ENCODE results near the gene EMILIN1.

EMILIN1 gene

GRCh38 chr2:27078267-27079194 lies at the start of gene EMILIN1:
EMILIN1 (plus strand) TSS chr2:27078615; CDS start chr2:27079066, 451 bp downstream.
- DNase-seq, result peak; percentile 97

- DNase-seq, result no peak
Observed at GRCh38 chr2:27029051-27029450, 49.4 kb upstream of the EMILIN1 start.

DNA sequence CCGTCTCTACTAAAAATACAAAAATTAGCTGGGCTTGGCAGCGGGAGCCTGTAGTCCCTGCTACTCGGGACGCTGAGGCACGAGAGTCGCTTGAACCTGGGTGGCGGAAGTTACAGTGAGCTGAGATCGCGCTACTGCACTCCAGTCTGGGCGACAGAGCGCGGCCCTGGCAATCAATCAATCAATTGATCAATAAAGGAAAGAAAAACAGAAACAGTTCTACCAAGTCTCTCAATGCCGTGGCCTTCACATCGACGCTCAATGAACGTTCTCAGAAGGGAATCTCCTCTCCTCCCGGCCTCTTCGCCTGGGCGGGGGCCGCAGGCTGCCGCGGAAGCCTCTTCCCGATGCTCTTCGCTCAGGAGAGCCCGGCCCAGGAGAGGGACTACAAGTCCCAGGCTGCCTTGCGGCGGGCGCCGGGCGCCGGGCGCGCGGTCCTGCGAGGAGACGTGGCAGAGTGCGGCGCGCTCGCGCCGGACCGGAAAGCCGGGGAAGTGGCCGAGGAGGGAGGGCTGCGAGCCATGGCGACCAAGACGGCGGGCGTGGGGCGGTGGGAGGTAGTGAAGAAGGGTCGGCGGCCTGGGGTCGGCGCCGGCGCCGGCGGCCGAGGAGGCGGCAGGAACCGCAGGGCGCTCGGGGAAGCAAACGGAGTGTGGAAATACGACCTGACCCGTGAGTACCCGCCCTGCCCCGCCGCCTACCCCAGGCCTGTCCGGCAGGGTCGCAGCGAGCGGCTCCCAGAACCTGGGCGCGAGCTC lies 45.7 kb upstream of the EMILIN1 start, which contains the start of gene TMEM214:
TMEM214 (plus strand) TSS at position 471 of the 758 bp plus-strand sequence; CDS start at position 522, 51 bp downstream.
- peak; percentile 88 for DNase-seq

DNA sequence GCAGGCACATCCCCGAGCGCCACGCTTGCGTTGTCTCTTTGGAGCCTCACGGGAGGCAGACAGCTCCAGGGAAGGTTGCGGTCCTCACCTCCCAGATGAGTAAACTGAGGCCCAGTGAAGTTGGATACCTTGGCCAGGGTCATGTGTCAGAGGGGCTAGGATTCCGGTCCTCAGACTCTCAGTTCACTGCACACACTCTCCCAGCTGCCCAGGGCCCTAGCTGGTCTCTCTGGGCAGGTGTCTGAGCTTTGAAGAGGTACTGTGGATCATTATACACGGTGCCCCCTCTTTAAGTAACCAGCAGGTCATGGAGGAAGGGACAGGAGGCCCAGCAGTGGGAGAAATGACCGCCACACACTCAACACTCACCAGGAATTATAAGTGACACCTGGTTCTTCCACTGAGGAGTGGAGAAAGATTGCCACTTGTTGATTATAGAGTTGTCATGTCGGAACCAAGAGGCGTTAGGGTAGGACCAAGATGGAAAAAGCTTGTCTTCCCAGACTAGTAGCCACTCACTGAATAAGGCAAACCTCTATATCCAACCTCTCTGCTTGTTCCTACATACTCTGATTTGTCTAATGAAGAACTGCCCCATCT lies 45.1 kb upstream of the EMILIN1 start:
- no peak for DNase-seq

DNA sequence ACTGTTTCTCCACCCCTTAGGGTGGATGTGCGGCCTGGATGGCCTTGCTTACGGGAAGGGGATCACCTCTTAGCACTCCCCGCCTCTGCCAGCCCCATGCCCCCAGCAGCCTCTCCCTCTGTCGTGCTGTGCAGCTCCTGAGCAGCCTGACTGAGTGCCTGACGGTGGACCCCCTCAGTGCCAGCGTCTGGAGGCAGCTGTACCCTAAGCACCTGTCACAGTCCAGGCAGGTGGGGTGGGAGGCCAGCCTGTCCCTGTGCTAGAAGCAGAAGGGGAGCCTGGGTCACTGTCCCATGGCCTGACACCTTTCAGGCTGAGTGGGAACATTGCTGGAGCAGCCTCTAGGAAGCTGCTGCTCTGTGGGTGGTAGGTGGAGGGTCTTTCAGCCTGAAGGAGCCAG lies 40.4 kb upstream of the EMILIN1 start:
- DNase-seq, result no peak

DNA sequence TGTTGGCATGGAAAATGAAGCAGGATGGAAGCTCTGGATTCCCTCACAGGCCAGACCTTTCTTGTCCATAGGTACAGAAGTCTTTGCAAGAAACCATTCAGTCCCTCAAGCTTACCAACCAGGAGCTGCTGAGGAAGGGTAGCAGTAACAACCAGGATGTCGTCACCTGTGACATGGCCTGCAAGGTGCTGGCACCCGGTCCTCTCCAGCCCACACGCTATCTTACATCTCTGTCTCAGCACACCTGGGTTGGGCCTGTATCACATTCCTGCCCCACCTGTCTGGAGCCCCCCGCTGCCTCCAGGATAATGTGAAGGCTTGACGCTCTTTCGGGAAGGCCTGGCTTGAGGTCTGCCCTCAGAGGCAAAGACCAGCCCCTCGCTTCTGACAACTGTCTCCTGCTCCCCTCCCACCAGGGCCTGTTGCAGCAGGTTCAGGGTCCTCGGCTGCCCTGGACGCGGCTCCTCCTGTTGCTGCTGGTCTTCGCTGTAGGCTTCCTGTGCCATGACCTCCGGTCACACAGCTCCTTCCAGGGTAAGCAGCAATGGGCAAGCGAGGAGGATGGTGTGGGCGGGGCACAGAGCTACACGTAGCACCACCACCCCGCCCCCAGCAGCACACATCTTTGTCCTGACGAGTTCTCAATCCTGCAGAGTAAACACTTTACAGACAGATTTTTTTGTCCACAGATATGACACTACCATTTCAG lies 39.6 kb upstream of the EMILIN1 start:
- no peak for DNase-seq

GRCh38 chr2:27039426-27039825 lies 39.0 kb upstream of the EMILIN1 start:
- no peak for DNase-seq

- DNase-seq, result no peak
Observed at GRCh38 chr2:27039871-27040270, 38.5 kb upstream of the EMILIN1 start.

- DNase-seq, result no peak
Observed at GRCh38 chr2:27040282-27040681, 38.1 kb upstream of the EMILIN1 start.

GRCh38 chr2:27041752-27042151 lies 36.7 kb upstream of the EMILIN1 start:
- peak; percentile 54 for DNase-seq

DNA sequence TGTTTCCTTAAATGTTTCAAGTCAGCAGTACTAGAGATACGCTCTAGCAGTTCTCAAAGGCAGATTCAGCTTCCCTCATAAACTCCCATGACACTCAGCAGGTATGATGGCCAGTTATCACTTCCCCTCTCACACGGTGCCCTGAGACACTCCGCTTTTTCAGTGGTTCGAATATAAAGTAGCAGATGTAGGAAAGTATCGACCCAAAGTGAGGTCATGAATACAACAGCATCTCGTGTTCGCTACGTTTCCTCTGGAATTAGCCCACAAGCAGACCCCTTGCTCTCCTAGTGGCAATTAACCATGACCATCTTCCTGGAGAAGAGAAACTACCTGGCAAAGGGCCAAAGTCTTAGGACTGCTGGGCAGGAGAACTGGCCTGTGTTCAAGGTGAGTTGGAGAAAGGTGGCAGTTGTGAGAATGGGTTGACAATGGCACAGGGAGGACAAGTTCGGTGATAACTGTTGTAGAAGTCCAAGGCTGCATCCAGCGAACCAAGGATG lies 36.2 kb upstream of the EMILIN1 start:
- no peak for DNase-seq

- DNase-seq, result peak; percentile 14
Observed at GRCh38 chr2:27042985-27043634, 35.3 kb upstream of the EMILIN1 start.

DNA sequence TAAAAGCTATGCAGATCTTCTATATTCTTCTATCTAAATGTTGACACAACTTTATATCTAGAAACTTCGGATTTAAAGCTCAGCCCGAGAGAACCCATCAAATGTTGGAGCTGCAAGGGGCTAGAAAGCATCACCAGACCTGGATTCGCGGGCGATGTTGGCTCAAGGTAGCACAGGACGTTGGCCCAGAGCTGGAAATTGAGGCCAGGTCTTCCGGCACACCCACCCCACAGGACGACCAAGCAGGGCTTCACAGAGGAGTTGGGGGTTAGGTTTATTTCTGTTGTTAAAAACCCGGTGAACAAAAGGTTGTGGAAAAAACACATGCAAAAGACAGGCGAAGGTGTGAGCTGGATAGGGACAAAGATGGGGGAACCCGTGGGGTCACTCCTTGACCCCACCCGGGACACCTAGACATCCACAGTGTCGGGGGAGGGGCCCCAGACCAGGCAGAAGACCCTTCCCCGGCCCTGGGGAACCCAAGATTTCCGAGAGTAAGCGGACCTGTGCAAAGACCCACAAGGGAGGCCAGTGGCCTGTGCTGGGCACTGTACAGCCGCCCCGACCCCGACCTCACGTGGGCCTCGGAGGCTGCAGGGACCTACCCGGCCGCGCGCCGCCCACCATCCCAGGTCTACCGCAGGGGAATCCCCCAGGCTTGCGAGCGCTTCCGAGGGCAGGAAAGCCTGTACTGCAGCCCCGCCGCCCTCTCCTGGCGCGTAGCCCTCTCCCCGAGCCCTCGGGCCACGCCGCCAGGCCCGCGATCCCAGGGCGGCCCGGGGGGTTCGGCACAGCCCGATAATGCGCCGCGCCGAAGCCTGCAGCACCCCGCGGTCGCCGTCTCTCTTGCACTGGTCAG lies 28.8 kb upstream of the EMILIN1 start:
- no peak for DNase-seq

- peak; percentile 97 for DNase-seq
Observed at GRCh38 chr2:27050281-27050995, 28.0 kb upstream of the EMILIN1 start.

DNA sequence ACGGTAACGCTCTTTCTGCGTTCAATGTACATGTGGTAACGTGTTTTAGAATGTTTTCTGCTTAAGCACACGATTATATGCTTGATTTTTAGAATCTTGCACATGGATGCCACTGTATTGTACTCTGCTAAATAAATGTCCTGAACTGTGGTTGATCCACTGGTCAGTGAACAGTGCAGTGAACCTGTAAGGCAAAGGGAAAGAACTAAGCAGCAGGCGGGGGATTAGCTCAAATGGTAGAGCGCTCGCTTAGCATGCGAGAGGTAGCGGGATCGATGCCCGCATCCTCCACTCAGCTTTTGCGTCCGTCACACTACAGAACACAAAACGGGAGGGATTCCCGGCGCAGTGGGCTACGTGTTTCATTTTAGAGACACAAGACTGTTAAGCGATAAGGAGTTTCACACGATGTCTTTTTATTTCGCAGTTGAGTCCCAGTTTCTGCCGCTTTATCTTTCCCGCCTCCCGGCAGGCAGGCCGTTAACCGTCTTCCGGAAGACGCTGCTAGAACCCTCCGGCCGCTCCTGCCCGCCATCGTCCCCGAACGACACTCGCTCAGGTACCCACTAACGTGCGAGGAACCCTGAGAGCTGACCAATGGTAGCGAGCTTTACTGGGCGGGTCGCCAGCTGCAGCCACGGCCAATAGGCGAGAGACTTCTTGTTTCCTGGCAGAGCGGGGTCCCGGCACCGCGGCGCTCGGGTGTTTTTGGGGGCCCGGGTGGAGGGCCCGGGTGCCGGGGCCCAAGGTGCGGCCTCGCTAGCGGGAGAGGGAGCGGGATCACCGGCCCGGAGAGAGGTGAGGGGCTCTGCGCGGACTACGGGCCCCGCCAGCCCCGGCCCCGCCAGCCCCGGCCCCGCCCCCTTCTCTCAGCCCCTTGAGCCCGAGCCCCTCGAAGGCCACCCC lies 27.2 kb upstream of the EMILIN1 start, which contains the start of gene AGBL5:
AGBL5 (plus strand) TSS at position 673 of the 906 bp plus-strand sequence. CDS start 1,291 bp downstream, outside the sequence.
- DNase-seq, result peak; percentile 92

DNA sequence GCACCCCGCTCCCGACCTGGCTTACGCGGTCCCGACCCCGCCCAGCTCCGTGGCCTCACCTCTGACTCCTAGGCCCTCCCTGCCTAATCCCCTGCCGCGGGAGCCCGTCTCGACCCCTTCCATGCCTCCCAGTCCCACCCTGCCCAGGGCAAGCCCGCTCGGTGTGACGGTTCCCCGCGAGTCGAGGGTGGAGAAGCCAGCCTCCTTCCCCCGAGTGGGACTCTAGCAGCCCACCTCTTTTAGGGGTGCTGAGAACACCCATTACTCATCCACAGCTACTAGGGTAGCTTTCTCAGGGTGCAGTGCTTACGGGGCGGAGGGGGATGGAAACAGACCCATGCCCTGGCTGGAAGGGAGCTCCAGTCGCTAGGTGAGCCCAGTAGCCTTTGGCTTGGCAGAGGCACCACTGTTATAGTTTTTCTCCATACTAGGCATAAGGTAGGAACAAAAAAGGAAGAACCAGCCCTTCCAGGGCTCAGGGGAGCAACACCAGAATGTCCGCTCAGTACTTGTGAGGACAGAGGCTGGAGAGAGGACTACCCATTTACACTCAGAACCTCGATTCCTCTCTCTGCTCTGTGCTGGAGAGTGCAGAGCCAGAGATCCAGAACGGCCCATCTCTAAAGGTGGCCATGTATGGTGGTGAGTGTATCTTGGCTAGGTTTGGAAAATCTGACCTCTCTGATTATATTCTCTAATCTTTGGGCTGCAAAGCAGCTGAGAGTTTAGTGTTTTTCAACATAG lies 26.3 kb upstream of the EMILIN1 start:
- DNase-seq, result no peak

GRCh38 chr2:27053321-27053720 lies 25.1 kb upstream of the EMILIN1 start:
- DNase-seq, result no peak

DNA sequence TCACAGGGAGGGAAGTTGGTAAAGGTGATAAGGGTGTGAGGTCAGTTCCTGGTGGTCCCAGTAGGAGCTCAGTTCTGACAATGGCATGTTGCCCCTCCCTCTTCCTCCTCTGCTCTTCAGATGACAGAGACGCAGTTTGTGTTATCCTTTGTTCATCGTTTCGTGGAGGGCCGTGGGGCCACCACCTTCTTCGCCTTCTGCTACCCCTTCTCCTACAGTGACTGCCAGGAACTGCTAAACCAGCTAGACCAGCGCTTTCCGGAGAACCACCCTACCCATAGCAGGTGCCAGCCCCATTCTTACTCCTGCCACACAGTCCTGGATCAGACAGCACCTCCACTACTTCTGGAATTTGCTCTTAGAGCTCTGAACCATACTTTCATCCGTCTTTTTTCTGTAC lies 24.6 kb upstream of the EMILIN1 start:
- DNase-seq, result no peak

Measured in fibroblast of skin of right quadriceps (primary cell).